ENCODE measurements around the gene DDX47.
"Not testable (repeated sequence)": the region's sequence is repeated elsewhere in the genome, so short reads cannot be mapped to it uniquely, and the experiment has no call there.

Gene DDX47

DNA sequence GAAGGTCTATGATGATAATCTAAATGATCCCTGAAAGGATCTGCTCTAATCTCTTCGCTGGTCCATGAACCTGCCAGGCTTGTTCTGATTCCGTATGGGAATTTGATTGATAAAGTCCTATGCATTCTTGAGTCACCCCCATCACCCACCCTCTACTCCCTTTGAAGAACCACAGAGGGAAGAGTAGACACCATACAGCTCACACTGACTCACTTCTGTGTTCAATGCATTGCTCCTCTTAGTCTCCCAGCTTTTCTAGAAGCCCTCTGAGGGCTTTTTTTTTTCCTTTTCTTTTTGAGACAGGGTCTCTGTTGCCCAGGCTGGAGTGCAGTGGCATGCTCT lies 59.8 kb downstream of the DDX47 start:
- peak; percentile 67 for DNase-seq (ENCODE audit: low read depth)

DNA sequence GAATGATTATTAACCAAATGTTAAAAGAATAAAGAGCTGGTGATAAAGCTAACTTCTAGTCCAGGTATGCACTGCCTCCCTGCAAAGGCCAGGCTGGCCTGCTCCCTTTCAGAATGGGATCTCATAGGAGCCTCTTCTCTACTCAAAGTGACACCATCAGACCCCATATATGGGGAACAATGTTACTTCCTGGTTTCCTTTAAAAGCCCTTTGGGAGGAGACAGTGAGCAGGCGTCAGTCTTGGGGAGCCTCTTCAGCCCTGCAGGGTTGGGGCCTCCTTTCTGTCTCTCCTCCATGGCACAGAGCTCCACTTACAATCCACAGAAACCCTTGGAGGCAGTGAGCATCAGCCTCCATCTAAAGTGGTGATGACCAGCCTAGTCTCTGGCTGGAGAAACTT lies 60.9 kb downstream of the DDX47 start:
- no peak for DNase-seq (ENCODE audit: low read depth)

DNA sequence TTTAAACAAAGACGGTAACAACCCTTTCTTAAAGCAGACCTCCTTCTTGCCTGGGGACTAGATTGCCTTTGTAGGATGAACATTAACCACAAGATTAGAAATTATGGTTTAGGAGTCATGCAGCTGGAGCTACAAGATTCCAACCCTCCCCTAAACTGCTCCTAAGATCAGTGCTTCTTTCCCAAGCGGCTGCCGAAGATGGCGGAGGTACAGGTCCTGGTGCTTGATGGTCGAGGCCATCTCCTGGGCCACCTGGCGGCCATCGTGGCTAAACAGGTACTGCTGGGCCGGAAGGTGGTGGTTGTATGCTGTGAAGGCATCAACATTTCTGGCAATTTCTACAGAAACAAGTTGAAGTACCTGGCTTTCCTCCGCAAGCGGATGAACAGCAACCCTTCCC lies 62.2 kb downstream of the DDX47 start:
- DNase-seq (ENCODE audit: low read depth): not testable (repeated sequence)

DNA sequence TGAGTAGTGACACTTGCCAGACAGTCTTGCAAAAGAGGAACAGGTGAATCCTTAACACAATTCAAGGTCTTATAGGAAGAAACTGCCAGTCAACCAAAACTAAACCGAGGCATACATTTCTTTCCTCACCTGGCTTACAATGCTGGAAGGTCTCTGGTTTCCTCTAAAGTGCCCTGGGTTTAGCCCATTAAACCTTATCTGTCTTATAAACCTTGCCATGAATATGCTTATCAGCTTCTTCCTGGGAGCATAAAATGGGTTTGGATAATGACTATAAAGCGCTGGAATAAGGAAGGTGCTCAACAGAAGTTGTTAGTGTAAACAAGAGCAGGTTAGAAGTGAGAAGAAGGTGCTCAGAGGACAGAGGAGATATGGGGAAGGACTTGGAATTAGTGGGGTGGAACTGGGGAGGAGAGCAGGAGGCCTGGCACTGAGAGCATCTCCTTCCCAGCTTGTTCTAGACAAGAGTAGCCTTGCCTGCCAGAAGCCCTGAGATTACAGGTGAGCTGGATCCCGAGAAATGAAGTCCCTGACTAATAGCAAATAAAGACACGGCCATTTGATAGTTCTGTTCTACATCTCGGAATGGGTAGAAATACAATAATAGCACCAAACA lies 64.1 kb downstream of the DDX47 start:
- DNase-seq (ENCODE audit: low read depth): no peak

DNA sequence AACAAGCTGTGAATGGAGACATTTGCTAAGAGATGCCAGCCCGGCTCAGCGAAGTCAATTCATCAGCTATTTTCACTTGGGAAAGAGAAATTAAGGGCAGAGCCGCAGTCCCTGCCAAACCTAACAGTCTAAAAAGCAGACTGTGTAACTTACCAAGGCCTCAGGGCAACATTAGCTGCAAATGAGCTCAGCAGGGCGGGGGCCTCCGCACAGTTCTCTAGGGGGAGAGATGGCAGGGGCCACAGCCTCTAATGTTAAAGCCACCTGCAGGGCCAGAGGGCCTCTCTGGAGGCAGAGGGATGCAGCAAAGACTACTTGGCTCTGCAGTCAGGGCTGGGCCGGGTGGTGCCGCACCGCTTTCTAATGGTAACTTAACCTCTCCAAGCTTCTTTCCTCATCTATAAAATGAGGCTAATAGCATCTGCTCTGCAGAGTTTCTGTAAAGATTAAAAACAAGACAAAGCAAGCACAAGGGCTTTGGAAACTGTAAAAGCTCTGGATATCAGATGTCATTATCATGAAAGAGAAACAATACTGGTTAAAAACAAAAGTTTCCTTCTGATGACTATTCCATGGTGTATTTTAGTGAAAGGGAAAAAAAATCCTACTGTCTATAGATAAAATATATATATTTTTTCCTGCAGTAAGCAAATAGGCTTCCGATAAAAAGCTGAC lies 64.8 kb downstream of the DDX47 start:
- DNase-seq (ENCODE audit: low read depth): no peak

All from iris pigment epithelial cell (primary cell).